HepG2 (cell line): ENCODE results near the gene TLE5. TPM values are rescaled to one million over a fixed set of nuclear protein-coding genes. Genes with fewer than 3 reads are reported as not detected.

Source experiments
- FOXJ3 ChIP-seq: sonication (generic); formaldehyde crosslinking; IDR thresholded peaks from 2 replicates; pipeline ENCODE4 v1.4.0; 2020; ENCODE audit warnings: missing genetic modification reagents, mild to moderate bottlenecking, borderline replicate concordance
- FOXK2 ChIP-seq: fragments of 450-650 bp; IDR thresholded peaks from 2 replicates; pipeline ENCODE4 v1.6.1; 2016
- HINFP ChIP-seq: sonication (generic); formaldehyde crosslinking; IDR thresholded peaks from 2 replicates; pipeline ENCODE4 v1.4.0; 2020; ENCODE audit warnings: low read depth, mild to moderate bottlenecking, missing genetic modification reagents
- HMG20B ChIP-seq: conservative IDR thresholded peaks from 2 replicates; pipeline ENCODE4 v1.6.1; 2016; ENCODE audit warnings: missing genetic modification reagents, missing compliant biosample characterization
- HMGXB4 ChIP-seq, 2 experiments: sonication (generic) in 1 of 2; formaldehyde crosslinking in 1 of 2; IDR thresholded peaks; 2 replicates each; pipeline versions ENCODE4 v1.4.0 to v1.6.1; 2018 to 2020; ENCODE audit warnings: missing genetic modification reagents in 2 of 2, borderline replicate concordance in 1 of 2, low read depth in 1 of 2, mild to moderate bottlenecking in 1 of 2, missing biosample characterization in 1 of 2
- KDM2A ChIP-seq: sonication (generic); formaldehyde crosslinking; IDR thresholded peaks from 2 replicates; pipeline ENCODE4 v1.4.0; 2020; ENCODE audit warnings: low read depth, missing genetic modification reagents, borderline replicate concordance
- KMT2A ChIP-seq: sonication (generic); formaldehyde crosslinking; IDR thresholded peaks from 2 replicates; pipeline ENCODE4 v1.4.0; 2020; ENCODE audit warnings: missing genetic modification reagents
- MXD3 ChIP-seq: IDR thresholded peaks from 2 replicates; pipeline ENCODE4 v1.6.1; 2016; ENCODE audit warnings: mild to moderate bottlenecking, missing biosample characterization, missing genetic modification reagents
- NCOA5 ChIP-seq: sonication (generic); formaldehyde crosslinking; IDR thresholded peaks from 2 replicates; pipeline ENCODE4 v1.4.0; 2020; ENCODE audit warnings: missing genetic modification reagents
- NCOR1 ChIP-seq: fragments of 200-600 bp; sonication (generic); IDR thresholded peaks from 2 replicates; pipeline ENCODE4 v1.7.0; 2017; ENCODE audit warnings: antibody characterized with exemption, low read length, borderline replicate concordance
- PHF8 ChIP-seq: sonication (generic); formaldehyde crosslinking; IDR thresholded peaks from 2 replicates; pipeline ENCODE4 v1.5.0; 2020; ENCODE audit warnings: missing genetic modification reagents
- REXO4 ChIP-seq: sonication (generic); formaldehyde crosslinking; IDR thresholded peaks from 2 replicates; pipeline ENCODE4 v1.8.0; 2022; ENCODE audit warnings: missing genetic modification reagents, mild to moderate bottlenecking, borderline replicate concordance
- UBTF ChIP-seq: sonication (generic); formaldehyde crosslinking; IDR thresholded peaks from 2 replicates; pipeline ENCODE4 v1.4.0; 2020; ENCODE audit warnings: mild to moderate bottlenecking, missing genetic modification reagents
- ZFP36L2 ChIP-seq: sonication (generic); formaldehyde crosslinking; IDR thresholded peaks from 2 replicates; pipeline ENCODE4 v1.4.0; 2020; ENCODE audit warnings: missing genetic modification reagents
- ZFX ChIP-seq: sonication (generic); formaldehyde crosslinking; IDR thresholded peaks from 2 replicates; pipeline ENCODE4 v1.4.0; 2020; ENCODE audit warnings: mild to moderate bottlenecking, low read depth, missing genetic modification reagents, moderate library complexity
- ZNF562 ChIP-seq: sonication (generic); formaldehyde crosslinking; IDR thresholded peaks from 2 replicates; pipeline ENCODE4 v1.8.0; 2022; ENCODE audit warnings: missing genetic modification reagents, borderline replicate concordance
- ZNF607 ChIP-seq: sonication (generic); formaldehyde crosslinking; IDR thresholded peaks from 2 replicates; pipeline ENCODE4 v1.5.1; 2020; ENCODE audit warnings: missing genetic modification reagents, mild to moderate bottlenecking, borderline replicate concordance
- ZNF761 ChIP-seq: sonication (generic); formaldehyde crosslinking; conservative IDR thresholded peaks from 2 replicates; pipeline ENCODE4 v1.4.0; 2020; ENCODE audit warnings: mild to moderate bottlenecking, missing genetic modification reagents
- ZUFSP ChIP-seq: sonication (generic); formaldehyde crosslinking; IDR thresholded peaks from 2 replicates; pipeline ENCODE4 v1.9.0; 2021; ENCODE audit warnings: missing genetic modification reagents, mild to moderate bottlenecking, borderline replicate concordance
- polyA plus RNA-seq, 8 experiments: library from polyadenylated mRNA; depleted of rRNA in 3 of 8; stranded (reverse) in 7 of 8; unstranded in 1 of 8; fragments of >200 nt; fragmentation: Illumina TruSeq in 4 of 8; extraction: Trizol in 4 of 8; gene quantifications; 2 replicates each; pipeline versions ENCODE4 v1.2.1 to v1.2.3, GENCODE V29; 2011 to 2016; ENCODE audit warnings: low read depth in 4 of 8, missing spikeins in 1 of 8, mixed read lengths in 1 of 8; ENCODE audit not compliant: insufficient read depth in 1 of 8
- total RNA-seq, 5 experiments: library from RNA; depleted of rRNA; stranded (reverse); fragments of >200 nt; fragmentation: Illumina TruSeq; extraction: Trizol; gene quantifications; 2 replicates each; pipeline ENCODE4 v1.2.3, GENCODE V29; 2016; ENCODE audit warnings: low read depth in 1 of 5
- TF ChIP-seq, protein P1 (sequence below): sonication (generic); formaldehyde crosslinking; IDR thresholded peaks from 2 replicates; pipeline ENCODE4 v1.4.0; 2020; ENCODE audit warnings: mild to moderate bottlenecking, missing genetic modification reagents

Gene TLE5
- total and polyA plus RNA-seq, 2 of the 13 experiments (the other 11 are each of a cell fraction or from before 2014, with no cell fraction given) = 62.8 to 189 TPM

GRCh38 chr19:3094601-3095440 is 32.5 kb upstream of the TLE5 start (continued):
- TF ChIP-seq, protein P1, sequence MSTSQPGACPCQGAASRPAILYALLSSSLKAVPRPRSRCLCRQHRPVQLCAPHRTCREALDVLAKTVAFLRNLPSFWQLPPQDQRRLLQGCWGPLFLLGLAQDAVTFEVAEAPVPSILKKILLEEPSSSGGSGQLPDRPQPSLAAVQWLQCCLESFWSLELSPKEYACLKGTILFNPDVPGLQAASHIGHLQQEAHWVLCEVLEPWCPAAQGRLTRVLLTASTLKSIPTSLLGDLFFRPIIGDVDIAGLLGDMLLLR (CRISPR knock-in tag) = no peak
- 0 out of 4 replicates have a peak, but pooled peaks of 1 of the 2 experiments have one; percentile 2 for TF ChIP-seq HMGXB4 (CRISPR knock-in tag; IDR thresholded peaks at IDR 0.05; ENCODE audit: borderline replicate concordance in 1 of 2, low read depth in 1 of 2)
- no peak for TF ChIP-seq HMG20B (CRISPR knock-in tag)
- TF ChIP-seq REXO4 (CRISPR knock-in tag) = 0 out of 2 replicates have a peak, but pooled peaks have one; percentile 16
- no peak for TF ChIP-seq KDM2A (CRISPR knock-in tag)
- peak; percentile 41; the same call in 1 of the 2 replicates for TF ChIP-seq ZFX (CRISPR knock-in tag)
- no peak for TF ChIP-seq ZUFSP (CRISPR knock-in tag)
- no peak for TF ChIP-seq HINFP (CRISPR knock-in tag)
- no peak for TF ChIP-seq ZNF562
- TF ChIP-seq KMT2A (CRISPR knock-in tag) = 0 out of 2 replicates have a peak, but pooled peaks have one; percentile 5
- TF ChIP-seq FOXJ3 (CRISPR knock-in tag) = no peak
- 0 out of 2 replicates have a peak, but pooled peaks have one; percentile 26 for TF ChIP-seq UBTF
- TF ChIP-seq MXD3 = peak; percentile 23; the same call in 1 of the 2 replicates
- TF ChIP-seq FOXK2 = no peak
- TF ChIP-seq PHF8 (CRISPR knock-in tag) = peak; percentile 26; the same call in 1 of the 2 replicates
- TF ChIP-seq NCOR1 = no peak
- no peak for TF ChIP-seq NCOA5 (CRISPR knock-in tag)
- no peak for TF ChIP-seq ZFP36L2
- no peak for TF ChIP-seq ZNF761 (CRISPR knock-in tag)
- no peak for TF ChIP-seq ZNF607 (CRISPR knock-in tag)
